ENCODE results near the gene NSD2. TPM values are rescaled to one million over a fixed set of nuclear protein-coding genes. Genes with fewer than 3 reads are reported as not detected.

The NSD2 gene
- total RNA-seq, 1 donor from 2014 or later: 203 TPM

GRCh38 chr4:1967512-1968149 lies 96.4 kb downstream of the NSD2 start:
- intact Hi-C loops (cut with micrococcal nuclease): no loop called here

- intact Hi-C loops (cut with micrococcal nuclease): no loop called here
Measured at GRCh38 chr4:1968686-1969295, 97.6 kb downstream of the NSD2 start.

- intact Hi-C loops (cut with micrococcal nuclease): no loop called here
Measured at GRCh38 chr4:1969928-1970723, 98.9 kb downstream of the NSD2 start.

- intact Hi-C loops (cut with micrococcal nuclease): no loop called here
Measured at GRCh38 chr4:1970926-1971325, 99.7 kb downstream of the NSD2 start.

- intact Hi-C loops (cut with micrococcal nuclease): no loop called here
Measured at GRCh38 chr4:1971456-1972200, 100.4 kb downstream of the NSD2 start.

- intact Hi-C loops (cut with micrococcal nuclease): no loop called here
Measured at GRCh38 chr4:1972414-1972813, 101.2 kb downstream of the NSD2 start.

GRCh38 chr4:1973218-1973617 lies 102.0 kb downstream of the NSD2 start:
- intact Hi-C loops (cut with micrococcal nuclease): no loop called here

GRCh38 chr4:1973661-1974060 lies 102.5 kb downstream of the NSD2 start:
- intact Hi-C loops (cut with micrococcal nuclease): no loop called here

- intact Hi-C loops (cut with micrococcal nuclease): no loop called here
Measured at GRCh38 chr4:1974840-1975239, 103.6 kb downstream of the NSD2 start.

GRCh38 chr4:1975391-1975801 lies 104.2 kb downstream of the NSD2 start:
- intact Hi-C loops (cut with micrococcal nuclease): no loop called here

GRCh38 chr4:1975880-1976279 lies 104.7 kb downstream of the NSD2 start:
- intact Hi-C loops (cut with micrococcal nuclease): no loop called here

GRCh38 chr4:1976416-1977352 lies 105.5 kb downstream of the NSD2 start:
- intact Hi-C loops (cut with micrococcal nuclease): no loop called here

- intact Hi-C loops (cut with micrococcal nuclease): no loop called here
Measured at GRCh38 chr4:1978226-1978625, 107.0 kb downstream of the NSD2 start.

- intact Hi-C loops (cut with micrococcal nuclease): no loop called here
Measured at GRCh38 chr4:1978741-1979476, 107.7 kb downstream of the NSD2 start.

GRCh38 chr4:1979477-1980196 lies 108.4 kb downstream of the NSD2 start:
- intact Hi-C loops (cut with micrococcal nuclease): no loop called here

- intact Hi-C loops (cut with micrococcal nuclease): no loop called here
Measured at GRCh38 chr4:1980561-1981041, 109.4 kb downstream of the NSD2 start.

GRCh38 chr4:1981251-1982058 lies 110.3 kb downstream of the NSD2 start:
- intact Hi-C loops (cut with micrococcal nuclease): no loop called here
